ENCODE measurements around the gene CTAGE9. TPM values are rescaled to one million over a fixed set of nuclear protein-coding genes. Genes with fewer than 3 reads are reported as not detected.
"Not testable (repeated sequence)": the region's sequence is repeated elsewhere in the genome, so short reads cannot be mapped to it uniquely, and the experiment has no call there.

Gene CTAGE9, protein sequence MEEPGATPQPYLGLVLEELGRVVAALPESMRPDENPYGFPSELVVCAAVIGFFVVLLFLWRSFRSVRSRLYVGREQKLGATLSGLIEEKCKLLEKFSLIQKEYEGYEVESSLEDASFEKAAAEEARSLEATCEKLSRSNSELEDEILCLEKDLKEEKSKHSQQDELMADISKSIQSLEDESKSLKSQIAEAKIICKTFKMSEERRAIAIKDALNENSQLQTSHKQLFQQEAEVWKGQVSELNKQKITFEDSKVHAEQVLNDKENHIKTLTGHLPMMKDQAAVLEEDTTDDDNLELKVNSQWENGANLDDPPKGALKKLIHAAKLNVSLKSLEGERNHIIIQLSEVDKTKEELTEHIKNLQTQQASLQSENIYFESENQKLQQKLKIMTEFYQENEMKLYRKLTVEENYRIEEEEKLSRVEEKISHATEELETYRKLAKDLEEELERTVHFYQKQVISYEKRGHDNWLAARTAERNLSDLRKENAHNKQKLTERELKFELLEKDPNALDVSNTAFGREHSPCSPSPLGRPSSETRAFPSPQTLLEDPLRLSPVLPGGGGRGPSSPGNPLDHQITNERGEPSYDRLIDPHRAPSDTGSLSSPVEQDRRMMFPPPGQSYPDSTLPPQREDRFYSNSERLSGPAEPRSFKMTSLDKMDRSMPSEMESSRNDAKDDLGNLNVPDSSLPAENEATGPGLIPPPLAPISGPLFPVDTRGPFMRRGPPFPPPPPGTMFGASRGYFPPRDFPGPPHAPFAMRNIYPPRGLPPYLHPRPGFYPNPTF
- total RNA-seq: not detected

- H3K27ac ChIP-seq; H3K9me3 ChIP-seq; H3K36me3 ChIP-seq; H3K4me1 ChIP-seq (replicated peaks); intact Hi-C loops (cut with DNase I); H3K4me3 ChIP-seq; H3K27me3 ChIP-seq (replicated peaks; ENCODE audit: insufficient read depth); DNase-seq (ENCODE audit: low spot score): not testable (repeated sequence)
- WGBS: 97% methylated on average over 5 of the region's 18 CpGs
These were observed at the start of gene CTAGE9 for GRCh38 chr6:131710917-131711316. TSS of gene CTAGE9 (minus strand) at chr6:131711017. CDS start at chr6:131711017, 0 bp downstream.

DNA sequence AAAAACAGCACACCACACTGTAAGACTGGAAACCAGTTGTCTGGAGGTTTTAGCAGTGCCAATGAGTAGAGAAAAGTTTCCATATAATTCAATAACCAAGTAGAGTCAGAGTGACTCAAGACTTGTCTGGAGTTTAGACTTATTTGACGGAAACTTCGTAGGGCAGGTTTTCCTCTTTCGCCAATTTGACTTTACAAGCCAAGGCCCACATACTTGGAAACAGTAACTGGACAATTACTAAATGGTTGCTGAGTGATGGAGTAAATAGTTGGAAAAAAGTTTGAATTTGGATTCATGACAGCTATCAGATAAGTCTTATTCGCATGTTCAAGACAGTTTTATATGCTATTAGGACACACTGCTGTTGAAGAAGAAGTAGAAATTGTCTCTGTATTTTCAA, 48.1 kb upstream of the CTAGE9 start:
- DNase-seq (ENCODE audit: low spot score): no peak
- no peak overlapping the region for H3K27ac ChIP-seq
- intact Hi-C loops (cut with DNase I): no loop called here
- no peaks in the 10 kb centered on the region for H3K9me3 ChIP-seq
- H3K36me3 ChIP-seq: no peaks in the 10 kb centered on the region
- no peaks in the 10 kb centered on the region for H3K27me3 ChIP-seq (replicated peaks; ENCODE audit: insufficient read depth)
- WGBS: 71% methylated on average over 4 of the region's 4 CpGs
- no peak for TF ChIP-seq POLR2AphosphoS5 (IDR thresholded peaks at IDR 0.05)
- no peak for TF ChIP-seq POLR2A (IDR thresholded peaks at IDR 0.05)
- TF ChIP-seq, protein P1, sequence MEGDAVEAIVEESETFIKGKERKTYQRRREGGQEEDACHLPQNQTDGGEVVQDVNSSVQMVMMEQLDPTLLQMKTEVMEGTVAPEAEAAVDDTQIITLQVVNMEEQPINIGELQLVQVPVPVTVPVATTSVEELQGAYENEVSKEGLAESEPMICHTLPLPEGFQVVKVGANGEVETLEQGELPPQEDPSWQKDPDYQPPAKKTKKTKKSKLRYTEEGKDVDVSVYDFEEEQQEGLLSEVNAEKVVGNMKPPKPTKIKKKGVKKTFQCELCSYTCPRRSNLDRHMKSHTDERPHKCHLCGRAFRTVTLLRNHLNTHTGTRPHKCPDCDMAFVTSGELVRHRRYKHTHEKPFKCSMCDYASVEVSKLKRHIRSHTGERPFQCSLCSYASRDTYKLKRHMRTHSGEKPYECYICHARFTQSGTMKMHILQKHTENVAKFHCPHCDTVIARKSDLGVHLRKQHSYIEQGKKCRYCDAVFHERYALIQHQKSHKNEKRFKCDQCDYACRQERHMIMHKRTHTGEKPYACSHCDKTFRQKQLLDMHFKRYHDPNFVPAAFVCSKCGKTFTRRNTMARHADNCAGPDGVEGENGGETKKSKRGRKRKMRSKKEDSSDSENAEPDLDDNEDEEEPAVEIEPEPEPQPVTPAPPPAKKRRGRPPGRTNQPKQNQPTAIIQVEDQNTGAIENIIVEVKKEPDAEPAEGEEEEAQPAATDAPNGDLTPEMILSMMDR (IDR thresholded peaks at IDR 0.05): no peak
- H3K4me1 ChIP-seq (replicated peaks): no peaks in the 10 kb centered on the region
- no peak overlapping the region for H3K4me3 ChIP-seq

DNA sequence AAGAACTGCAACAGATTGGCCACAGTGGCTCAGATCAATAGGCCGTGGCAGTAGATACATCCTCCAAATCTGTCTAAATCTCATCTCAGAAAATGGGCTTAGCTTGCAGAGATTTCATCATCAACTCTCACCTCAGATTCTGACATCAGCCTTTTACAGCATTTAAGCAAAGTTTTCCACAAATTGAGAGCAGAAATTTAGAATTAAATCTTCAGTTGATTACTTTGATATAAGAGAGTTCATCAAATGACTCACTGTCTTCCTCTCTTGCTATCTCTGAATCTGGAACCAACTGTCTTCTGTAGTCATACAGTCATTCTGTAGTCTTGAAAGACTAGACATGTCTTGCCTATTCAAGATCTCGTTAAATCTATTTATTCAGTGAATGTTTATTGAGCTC, 45.2 kb upstream of the CTAGE9 start:
- TF ChIP-seq POLR2AphosphoS5 (IDR thresholded peaks at IDR 0.05): no peak
- no peak for TF ChIP-seq POLR2A (IDR thresholded peaks at IDR 0.05)
- TF ChIP-seq, protein P1 (IDR thresholded peaks at IDR 0.05): no peak
- Histone ChIP-seq H3K27ac (no peak overlapping the region), H3K4me1 (replicated peaks) (no peaks in the 10 kb centered on the region), H3K9me3 (no peaks in the 10 kb centered on the region), H3K4me3 (no peak overlapping the region), H3K27me3 (replicated peaks; ENCODE audit: insufficient read depth) (no peaks in the 10 kb centered on the region), H3K36me3 (no peaks in the 10 kb centered on the region)
- intact Hi-C loops (cut with DNase I): no loop called here
- whole genome bisulfite sequencing: 73% methylated on average over 2 of the region's 2 CpGs
- DNase-seq (ENCODE audit: low spot score): no peak

DNA sequence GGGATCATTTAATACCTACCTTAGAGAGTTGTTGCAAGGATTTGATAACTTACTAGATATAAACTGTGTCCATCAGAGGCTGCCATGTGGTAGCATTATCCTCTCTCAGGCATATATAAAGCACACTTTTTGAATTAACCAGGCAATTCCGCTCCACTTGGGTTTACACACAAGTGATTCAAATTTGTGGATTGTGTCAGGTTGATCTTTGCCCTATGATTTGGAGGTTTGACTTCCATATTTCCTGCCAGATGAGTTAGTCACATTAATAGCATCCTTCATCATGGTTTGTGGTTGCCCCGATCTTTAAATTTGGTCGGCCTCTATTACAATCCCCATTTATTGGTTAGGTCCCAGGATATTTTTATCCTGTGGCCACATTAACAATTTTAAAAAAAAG, 44.8 kb upstream of the CTAGE9 start:
- H3K4me1 ChIP-seq (replicated peaks): no peaks in the 10 kb centered on the region
- WGBS: 95% methylated on average over 3 of the region's 3 CpGs

More for the DNA sequence above, 44.8 kb upstream of the CTAGE9 start:
- no peak for DNase-seq (ENCODE audit: low spot score)
- Histone ChIP-seq H3K27ac (no peak overlapping the region), H3K4me3 (no peak overlapping the region), H3K27me3 (replicated peaks; ENCODE audit: insufficient read depth) (no peaks in the 10 kb centered on the region), H3K36me3 (no peaks in the 10 kb centered on the region), H3K9me3 (no peaks in the 10 kb centered on the region)
- intact Hi-C loops (cut with DNase I): no loop called here
- TF ChIP-seq POLR2A (IDR thresholded peaks at IDR 0.05): no peak
- TF ChIP-seq, protein P1 (IDR thresholded peaks at IDR 0.05): no peak
- no peak for TF ChIP-seq POLR2AphosphoS5 (IDR thresholded peaks at IDR 0.05)
